HG03060 (cell line): ENCODE data around the gene ARPIN.
"Not testable (repeated sequence)": the region's sequence is repeated elsewhere in the genome, so short reads cannot be mapped to it uniquely, and the experiment has no call there.

Experiments used
- ATAC-seq: cut with Tn5 transposase; IDR thresholded peaks from one replicate; pipeline ENCODE4 v1.9.1; 2021; ENCODE audit warnings: low read depth, moderate number of reproducible peaks; ENCODE audit not compliant: unreplicated experiment

The ARPIN gene

GRCh38 chr15:89880727-89881126 lies 32.0 kb downstream of the ARPIN start:
- no peak for ATAC-seq

- no peak for ATAC-seq
Observed at GRCh38 chr15:89878323-89878722, 34.4 kb downstream of the ARPIN start.

- no peak for ATAC-seq
Observed at GRCh38 chr15:89877083-89877425, 35.7 kb downstream of the ARPIN start.

- no peak for ATAC-seq
Observed at GRCh38 chr15:89876396-89877082, 36.2 kb downstream of the ARPIN start.

- no peak for ATAC-seq
Observed at GRCh38 chr15:89875741-89876140, 37.0 kb downstream of the ARPIN start.

- ATAC-seq, result peak; percentile 57
Observed at GRCh38 chr15:89874926-89875564, 37.7 kb downstream of the ARPIN start.

GRCh38 chr15:89870688-89871288 lies 42.0 kb downstream of the ARPIN start:
- no peak for ATAC-seq

- ATAC-seq, result no peak
Observed at GRCh38 chr15:89870006-89870405, 42.7 kb downstream of the ARPIN start.

- ATAC-seq, result not testable (repeated sequence)
Observed at GRCh38 chr15:89869490-89869889, 43.3 kb downstream of the ARPIN start.

- no peak for ATAC-seq
Observed at GRCh38 chr15:89864958-89865739, 47.6 kb downstream of the ARPIN start.

GRCh38 chr15:89863918-89864317 lies 48.8 kb downstream of the ARPIN start:
- no peak for ATAC-seq

- ATAC-seq, result no peak
Observed at GRCh38 chr15:89860891-89861290, 51.9 kb downstream of the ARPIN start.

- ATAC-seq, result no peak
Observed at GRCh38 chr15:89860431-89860830, 52.3 kb downstream of the ARPIN start.

- ATAC-seq, result no peak
Observed at GRCh38 chr15:89858661-89859458, 53.9 kb downstream of the ARPIN start.

GRCh38 chr15:89857673-89858072 lies 55.1 kb downstream of the ARPIN start:
- no peak for ATAC-seq

- no peak for ATAC-seq
Observed at GRCh38 chr15:89855948-89856347, 56.8 kb downstream of the ARPIN start.

GRCh38 chr15:89854863-89855262 lies 57.9 kb downstream of the ARPIN start:
- ATAC-seq, result not testable (repeated sequence)

- no peak for ATAC-seq
Observed at GRCh38 chr15:89852342-89852995, 60.3 kb downstream of the ARPIN start.

- peak; percentile 59 for ATAC-seq
Observed at GRCh38 chr15:89851673-89852341, 60.9 kb downstream of the ARPIN start.

GRCh38 chr15:89848970-89849292 lies 63.8 kb downstream of the ARPIN start:
- ATAC-seq, result no peak
